NOMO-1 treated with dmso at 0.1 percent for 144 hours (cell line): ENCODE results near the gene OLFM2.
A peak's percentile ranks its signal among the peaks of the same experiment; 100 is the strongest.
"Not testable (repeated sequence)": the region's sequence is repeated elsewhere in the genome, so short reads cannot be mapped to it uniquely, and the experiment has no call there.

Experiments
- DNase-seq: peaks from one replicate; lab custom pipeline; 2025; ENCODE audit not compliant: unreplicated experiment; lab: John Stamatoyannopoulos, UW

The OLFM2 gene

DNA sequence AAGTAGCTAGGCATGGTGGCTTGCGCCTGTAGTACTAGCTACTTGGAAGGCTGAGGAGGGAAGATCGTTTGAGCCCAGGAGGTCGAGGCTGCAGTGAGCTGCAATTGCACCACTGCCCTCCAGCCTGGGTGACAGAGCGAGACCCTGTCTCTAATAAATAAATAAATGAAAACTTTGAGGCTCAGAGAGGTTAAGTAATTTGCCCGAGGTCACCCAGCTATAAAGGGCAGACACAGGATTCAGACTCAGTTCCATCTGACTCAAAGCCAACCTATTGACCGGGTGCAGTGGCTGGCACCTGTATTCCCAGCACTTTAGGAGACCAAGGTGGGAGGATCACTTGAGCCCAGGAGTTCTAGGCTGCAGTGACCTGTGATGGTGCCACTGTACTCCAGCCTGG, 7.4 kb upstream of the OLFM2 start:
- DNase-seq = no peak

DNA sequence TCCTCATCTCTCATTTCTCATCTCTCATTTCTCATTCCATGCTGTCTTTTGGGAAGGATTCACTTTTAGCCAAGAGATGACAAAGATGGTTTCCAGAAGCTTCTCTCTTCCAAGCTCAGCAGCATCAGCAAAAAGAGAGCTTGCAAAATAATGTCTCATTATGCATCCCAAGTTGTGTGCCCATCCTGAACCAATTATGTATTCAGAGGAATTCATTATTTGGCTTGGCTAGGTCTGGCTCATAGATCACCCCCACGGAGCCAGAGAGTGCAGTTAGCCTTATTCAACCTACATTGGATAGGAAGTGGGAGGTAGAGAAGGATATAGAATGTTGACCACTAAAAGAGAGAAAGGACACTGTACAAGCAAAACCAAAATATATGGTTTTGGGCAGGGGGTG, 5.4 kb upstream of the OLFM2 start:
- no peak for DNase-seq

GRCh38 chr19:9941231-9941630, 4.9 kb upstream of the OLFM2 start:
- no peak for DNase-seq

DNA sequence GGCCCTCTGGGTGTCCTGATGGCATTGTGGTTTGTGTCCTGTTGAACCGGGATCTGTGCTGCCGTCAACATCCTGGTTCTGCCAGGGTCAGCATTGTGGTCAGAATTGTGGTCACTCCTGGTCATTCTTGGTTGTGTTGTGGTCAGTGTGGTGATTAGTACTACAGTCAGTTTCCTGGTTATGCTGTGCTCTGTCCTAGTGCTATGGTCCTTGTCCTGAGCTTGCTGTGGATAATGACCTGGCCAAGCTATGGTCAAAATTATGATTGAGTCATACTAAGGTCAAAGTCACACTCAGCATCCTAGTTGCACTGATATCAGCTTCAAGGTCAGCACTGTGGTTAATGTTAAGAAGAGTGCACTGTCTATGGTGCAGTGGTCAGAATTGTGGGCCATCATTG, 4.5 kb upstream of the OLFM2 start:
- DNase-seq = no peak

DNA sequence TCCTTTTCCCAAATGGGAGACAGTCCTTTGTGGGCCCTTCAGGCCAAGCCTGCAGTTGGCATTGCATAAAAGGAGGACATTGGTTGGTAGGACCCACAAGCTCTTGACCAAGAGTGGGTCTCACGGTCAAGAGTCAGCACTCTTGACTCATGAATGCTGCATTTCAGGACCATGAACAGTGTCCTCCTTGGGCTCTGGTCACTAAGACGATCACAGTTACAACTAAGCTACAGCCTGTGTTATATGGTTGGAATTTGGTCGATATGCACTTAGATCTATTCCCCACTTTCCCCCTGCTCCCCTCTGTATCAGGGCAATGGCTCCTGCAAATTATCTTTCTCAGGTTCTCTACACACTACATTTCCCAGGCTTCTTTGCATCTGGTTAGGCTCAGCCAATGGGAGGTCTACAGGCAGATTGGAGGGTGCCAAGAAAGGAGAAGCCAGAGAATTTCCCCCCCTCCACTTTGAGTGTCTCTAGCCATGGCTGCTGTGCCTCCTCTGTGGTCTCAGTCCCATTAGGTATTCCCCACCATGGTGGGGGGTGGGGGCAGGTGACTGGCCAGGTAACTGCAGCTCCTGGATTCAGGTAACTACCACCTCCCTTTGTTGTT, 3.1 kb upstream of the OLFM2 start:
- no peak for DNase-seq

GRCh38 chr19:9937001-9937411, 691 bp upstream of the OLFM2 start:
- no peak for DNase-seq

GRCh38 chr19:9935506-9936325, 599 bp downstream of the OLFM2 start:
- DNase-seq = no peak

DNA sequence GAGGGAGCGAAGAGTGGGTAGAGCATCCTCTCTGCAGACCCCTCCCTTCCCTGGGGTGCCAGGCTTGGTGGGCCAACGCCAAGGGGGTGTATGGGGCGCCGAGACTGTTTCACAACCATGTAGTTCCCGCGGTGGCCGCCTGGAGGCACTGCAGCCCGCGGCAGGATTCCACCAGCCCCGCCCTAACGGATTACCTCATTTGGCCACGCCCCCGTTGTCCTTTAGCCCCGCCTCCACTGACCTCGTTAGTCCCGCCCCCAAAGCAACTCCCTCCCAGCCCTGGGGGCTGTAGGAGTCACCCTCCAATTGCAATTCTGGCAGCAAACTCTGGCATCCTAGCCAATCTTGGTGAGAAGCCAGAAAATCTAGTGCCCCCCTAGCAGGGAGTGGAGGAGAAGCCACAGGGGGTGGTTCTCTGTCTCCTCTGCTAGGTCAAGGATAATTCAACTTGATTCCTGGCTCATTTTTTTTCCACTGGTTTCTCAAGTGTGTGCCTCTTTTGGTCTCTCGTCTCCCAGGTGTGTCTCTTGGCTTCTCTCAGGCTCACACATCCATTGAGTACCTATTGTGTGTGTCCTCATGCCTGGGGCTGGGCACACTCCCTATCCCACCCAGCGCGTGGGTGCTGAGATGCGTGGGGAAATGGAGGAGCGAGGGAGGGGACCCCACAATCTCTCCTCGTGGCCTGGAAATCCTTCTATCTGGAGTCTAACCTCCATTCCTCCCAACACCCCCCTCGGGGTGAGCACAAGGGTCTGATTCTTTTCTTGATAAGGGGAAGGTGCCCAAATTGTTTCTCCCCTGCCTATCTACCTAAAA, 2.0 kb downstream of the OLFM2 start:
- DNase-seq = no peak

- no peak for DNase-seq
These were observed 3.5 kb downstream of the OLFM2 start for GRCh38 chr19:9932835-9933234.

GRCh38 chr19:9931629-9932028, 4.7 kb downstream of the OLFM2 start:
- no peak for DNase-seq

DNA sequence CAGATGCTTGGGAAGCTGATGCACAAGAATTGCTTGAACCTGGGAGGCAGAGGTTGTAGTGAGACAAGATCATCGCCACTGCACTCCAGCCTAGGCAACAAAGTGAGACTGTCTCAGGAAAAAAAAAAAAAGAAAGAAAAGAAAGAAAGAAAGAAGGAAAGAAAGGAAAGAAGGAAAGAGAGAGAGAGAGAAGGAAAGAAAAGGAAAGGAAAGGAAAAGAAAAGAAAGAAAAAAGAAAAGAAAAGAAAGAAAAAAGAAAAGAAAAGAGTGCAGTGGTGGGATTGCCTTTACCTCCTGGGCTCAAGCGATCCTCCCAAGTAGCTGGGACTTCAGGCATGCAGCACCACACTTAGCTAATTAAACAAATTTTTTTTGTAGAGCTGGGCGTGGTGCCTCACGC, 12.9 kb downstream of the OLFM2 start:
- no peak for DNase-seq

DNA sequence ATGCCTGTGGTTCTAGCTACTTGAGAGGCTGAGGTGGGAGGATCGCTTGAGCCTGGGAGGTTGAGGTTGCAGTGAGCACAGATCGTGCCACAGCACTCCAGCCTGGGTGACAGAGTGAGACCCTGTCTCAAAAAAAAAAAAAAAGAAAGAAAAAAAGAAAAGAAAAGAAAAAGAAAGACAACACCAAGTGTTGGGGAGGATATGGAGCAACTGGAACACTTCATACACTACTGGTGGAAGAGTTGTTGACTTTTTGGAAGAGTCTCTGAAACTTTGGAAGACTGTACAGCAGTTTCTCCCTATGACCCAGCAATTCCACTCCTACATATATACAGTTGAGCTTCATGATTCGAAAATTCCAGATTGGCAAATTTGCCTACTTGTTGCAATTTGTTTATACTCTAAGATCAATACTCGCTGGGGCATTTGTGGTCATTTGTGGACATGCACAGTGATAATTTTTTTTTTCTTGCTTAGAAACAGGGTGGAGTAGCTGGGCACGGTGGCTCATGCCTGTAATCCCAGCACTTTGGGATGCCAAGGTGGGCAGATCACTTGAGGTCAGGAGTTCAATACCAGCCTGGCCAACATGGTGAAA, 13.4 kb downstream of the OLFM2 start:
- DNase-seq = not testable (repeated sequence)

GRCh38 chr19:9917321-9917720, 19.0 kb downstream of the OLFM2 start:
- no peak for DNase-seq

- DNase-seq = no peak
These were observed 19.6 kb downstream of the OLFM2 start for GRCh38 chr19:9916719-9917118.

DNA sequence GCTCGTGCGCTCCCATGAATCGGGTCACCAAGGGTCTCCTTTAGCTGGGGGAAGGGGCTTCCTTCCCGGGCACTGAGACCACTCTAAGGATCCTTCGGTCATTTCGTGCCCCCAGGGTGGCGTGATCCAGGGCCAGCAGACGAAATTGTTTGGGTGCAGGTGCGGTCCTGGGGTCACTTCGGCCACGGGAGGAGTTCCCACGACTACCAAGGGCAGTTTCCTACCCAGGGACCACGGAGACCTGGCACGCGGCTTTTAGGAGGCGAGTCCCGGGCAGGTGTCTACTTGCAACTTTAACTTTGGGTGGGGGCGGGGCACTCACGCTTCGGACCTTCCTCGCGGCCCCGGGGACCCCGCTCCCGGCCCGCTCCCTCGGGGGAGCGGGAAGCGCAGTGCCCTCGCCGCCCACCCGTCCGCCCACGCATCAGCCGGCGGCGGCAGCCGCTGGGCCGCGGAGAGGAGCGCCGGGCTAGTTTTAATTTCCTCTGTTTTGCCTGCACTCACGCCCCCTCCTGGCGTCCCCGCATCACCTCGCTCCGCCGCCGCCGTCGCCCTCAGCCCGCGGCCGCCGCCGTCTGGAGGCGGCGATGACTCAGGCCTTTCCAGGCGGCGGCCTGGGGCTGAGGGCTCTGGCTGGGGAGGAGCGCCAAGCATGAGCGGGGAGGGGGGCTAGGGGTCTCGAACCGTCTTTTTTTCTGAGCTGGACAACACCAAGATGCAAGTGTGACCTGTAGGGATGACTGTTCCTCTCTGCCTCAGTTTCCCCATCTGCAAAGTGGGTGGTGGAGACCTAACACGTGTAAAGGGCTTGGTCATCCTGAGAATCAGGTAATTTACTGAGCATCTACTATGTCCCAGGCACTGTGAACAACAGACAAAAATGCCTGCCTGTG, 21.8 kb downstream of the OLFM2 start:
- peak; percentile 82 for DNase-seq

DNA sequence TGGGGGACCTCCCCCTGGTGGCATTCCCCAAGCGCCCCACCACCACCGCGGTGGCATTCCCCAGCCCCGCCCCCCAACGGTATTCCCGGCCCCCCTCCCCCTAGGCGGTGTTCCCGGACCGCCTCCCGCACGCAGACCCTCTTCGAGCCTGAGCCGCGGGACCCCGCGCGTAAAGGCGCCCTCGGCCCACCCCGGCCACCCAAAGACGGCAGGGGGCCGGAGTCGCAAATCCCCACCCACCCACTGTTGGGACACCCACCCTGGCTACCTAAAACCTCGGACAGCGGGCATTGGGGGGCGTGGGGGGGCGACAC, 22.4 kb downstream of the OLFM2 start:
- no peak for DNase-seq

GRCh38 chr19:9913237-9914000, 22.9 kb downstream of the OLFM2 start:
- DNase-seq = no peak

DNA sequence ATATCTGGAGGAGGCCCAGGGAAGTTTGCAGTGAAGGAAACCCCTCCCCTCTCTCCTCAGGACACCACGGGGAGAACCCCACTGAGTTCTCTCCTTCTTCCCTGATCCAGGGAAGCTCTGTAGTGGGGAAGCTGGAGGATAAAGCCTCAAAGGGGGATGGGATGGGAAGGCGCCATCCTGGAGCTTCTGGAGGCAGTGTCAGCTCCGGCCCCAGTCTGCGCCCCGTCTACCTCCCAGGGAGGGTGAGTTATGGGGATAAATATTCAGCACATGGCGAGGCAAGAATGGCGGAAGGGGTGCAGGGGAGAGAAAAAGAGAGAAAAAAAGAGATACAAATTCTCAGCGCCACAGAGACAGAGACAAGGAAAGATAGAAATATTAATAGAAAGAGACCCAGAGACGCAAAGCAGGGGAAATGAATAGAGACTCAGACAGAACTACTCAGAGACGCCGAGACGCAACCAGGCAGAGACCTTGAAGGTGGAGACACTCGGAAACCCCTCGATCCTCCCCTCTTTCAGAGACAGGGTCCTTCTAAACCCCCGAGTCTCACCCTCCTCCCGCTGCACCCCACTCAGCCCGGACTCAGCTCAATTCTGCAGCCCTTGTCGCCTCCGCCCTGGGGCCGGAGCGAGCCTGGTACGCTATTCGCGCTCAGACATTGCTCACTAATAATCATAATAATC, 23.6 kb downstream of the OLFM2 start:
- no peak for DNase-seq

DNA sequence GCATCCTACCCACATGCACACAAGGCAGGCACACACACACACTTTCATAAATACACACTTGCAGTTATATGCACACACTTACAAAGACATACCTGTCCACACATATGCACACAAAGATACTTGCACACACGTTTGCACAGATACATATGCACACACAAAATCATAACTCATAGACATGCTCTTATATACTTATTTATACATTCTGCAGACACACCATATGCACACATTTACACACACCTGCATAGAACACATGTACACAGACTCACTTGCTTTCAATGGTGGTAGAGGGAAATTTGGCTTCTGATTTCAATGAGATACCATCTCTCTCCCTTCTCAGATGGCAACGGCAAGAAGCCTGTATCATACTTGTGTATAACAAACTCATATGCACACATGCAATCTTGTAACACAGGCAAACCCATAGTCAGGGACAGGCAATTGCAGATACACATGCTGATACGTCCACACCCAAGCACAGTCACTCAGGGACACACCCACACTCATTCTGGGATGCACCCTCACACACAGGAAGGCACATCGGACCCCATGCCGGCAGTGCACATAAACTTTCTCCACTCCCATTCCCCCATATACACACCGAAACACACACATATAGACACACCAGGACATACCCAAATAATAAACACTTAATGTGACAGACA, 24.7 kb downstream of the OLFM2 start:
- no peak for DNase-seq
